Heart left ventricle (tissue), 13 donors: ENCODE data around the gene BRF1.

Source experiments
- CTCF ChIP-seq, 12 donors: fragments of 200-600 bp; sonication (generic) in 4 of 12; IDR thresholded peaks; one replicate each; pipeline versions ENCODE4 v1.5.0 to v1.8.0; 2018 to 2022; ENCODE audit warnings: antibody characterized with exemption in 12 of 12, mild to moderate bottlenecking in 5 of 12
- POLR2A ChIP-seq, 2 donors: fragments of 450-650 bp; IDR thresholded peaks; one replicate each; pipeline ENCODE4 v1.6.1; 2017; ENCODE audit warnings: antibody characterized with exemption in 2 of 2, mild to moderate bottlenecking in 2 of 2, moderate library complexity in 2 of 2
- donor health status: ischemic (EF 13 %, LVEDD 7.1; RV severe dilation, severe dysfunction).
- donor health status: DM: no; HTN: yes; CAD: no.
- donor health status: DM: no; HTN: no; CAD: no.
- donor health status: ischemic (EF 25% LVEDD 6.9; RV normal size, moderate dysfunction).
- donor health status: ischemic (EF 25% LVEDD 5.7; RV mildly dilated, moderate dysfunction).
- donor health status: ischemic (EF 35%, LVEDD 5.7; RV mildly dilated, moderate dysfunction).
- donor health status: nonischemic (EF 11% LVEDD 7.7; RV severe dilation, severe dysfunction).
- donor health status: DM: yes; HTN: yes; CAD: no.
- donor health status: PGD.
- donor health status: ischemic (EF 29% LVEDD 5.4; RV normal size, mild dysfunction).
- donor health status: nonischemic (EF 23%, LVEDD 6.1; RV moderate dilation, normal function).

- no peak for TF ChIP-seq CTCF (IDR thresholded peaks at IDR 0.05)
- TF ChIP-seq POLR2A (IDR thresholded peaks at IDR 0.05) = no peak
Observed at GRCh38 chr14:105280525-105280924, 20.3 kb downstream of the BRF1 start.
